GM18907 (cell line): ENCODE measurements around the gene NISCH.

Source experiments
- ATAC-seq: cut with Tn5 transposase; IDR thresholded peaks from one replicate; pipeline ENCODE4 v1.9.1; 2021; ENCODE audit warnings: mild to moderate bottlenecking, moderate library complexity; ENCODE audit not compliant: unreplicated experiment

The NISCH gene

DNA sequence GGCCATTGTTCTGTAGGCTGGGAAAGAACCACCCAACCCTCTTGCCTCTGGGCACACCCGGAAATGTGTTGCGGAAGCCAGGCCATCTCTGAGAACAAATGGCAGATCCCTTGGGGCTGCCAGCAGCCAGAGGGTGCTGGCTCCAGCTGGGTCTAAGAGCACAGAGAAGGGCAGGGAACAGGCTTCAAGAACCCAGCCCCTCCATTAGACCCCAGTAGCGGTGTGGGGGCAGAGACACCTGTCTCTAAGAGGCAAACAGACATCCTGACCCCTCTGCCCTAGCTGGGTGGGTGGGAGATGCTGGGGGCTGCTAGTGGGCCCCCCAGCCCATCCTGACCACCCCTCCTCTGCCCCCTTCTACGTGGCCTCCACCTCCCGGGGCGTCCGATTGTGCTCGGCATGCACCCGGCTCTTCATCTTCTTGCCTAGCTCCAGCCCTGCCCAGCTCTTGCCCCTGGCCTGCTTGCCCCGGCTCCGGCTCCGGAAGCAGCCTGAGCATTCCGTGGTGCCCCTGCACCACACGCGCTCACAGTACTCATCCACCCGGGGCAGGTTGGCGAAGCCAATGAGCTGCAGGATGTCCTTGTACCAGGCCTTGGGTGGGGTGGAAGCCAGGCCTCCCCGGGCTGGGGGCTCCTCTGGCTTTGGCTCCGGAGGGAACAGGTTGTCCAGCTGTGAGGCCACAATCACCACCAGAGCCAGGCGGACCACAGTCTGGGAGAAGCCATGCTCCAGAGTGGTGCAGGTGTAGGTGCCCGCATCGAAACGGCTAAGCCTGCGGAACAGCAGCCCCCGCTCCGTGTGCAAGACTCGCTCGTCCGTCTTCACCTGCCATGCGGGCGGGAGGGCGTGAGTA is 19.9 kb upstream of the NISCH start:
- ATAC-seq = no peak

GRCh38 chr3:52436500-52437149 is 18.8 kb upstream of the NISCH start:
- ATAC-seq = no peak

DNA sequence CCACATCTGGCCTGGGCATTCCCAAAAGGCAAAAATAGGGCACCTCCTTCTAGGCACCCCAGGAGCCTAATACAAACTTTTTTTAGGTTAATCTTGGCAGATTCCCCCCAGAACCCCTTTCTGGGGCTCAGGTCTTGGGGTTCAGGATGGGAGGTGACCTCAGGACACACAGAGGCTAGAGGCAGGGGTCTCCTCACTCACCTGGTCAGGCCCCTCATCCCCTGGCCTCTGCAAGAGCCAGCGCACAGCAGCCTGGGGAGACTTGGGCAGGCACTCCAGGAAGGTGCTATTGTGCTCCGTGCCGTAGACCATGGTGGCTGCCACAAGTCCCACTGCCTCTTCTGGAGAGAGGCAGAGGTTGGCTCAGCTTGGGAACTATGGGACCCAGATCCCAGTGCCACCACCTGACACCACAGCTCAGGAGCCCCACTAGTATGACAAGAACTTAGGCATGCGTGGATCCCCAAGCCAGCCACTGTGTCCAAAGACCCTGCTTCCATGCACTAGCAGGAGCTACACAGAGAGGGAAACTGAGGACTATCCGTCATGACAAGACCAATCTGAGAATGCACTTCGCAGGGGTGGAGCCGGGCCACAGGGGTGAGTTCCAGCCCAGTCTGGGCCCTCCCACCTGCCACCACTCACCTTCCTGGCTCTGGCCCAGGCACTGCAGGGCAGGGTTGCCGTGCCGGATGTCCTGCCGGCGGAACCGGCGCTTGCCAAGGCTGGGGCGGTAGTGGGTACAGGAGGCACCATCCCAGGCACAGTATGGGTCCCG is 17.9 kb upstream of the NISCH start:
- ATAC-seq = no peak

DNA sequence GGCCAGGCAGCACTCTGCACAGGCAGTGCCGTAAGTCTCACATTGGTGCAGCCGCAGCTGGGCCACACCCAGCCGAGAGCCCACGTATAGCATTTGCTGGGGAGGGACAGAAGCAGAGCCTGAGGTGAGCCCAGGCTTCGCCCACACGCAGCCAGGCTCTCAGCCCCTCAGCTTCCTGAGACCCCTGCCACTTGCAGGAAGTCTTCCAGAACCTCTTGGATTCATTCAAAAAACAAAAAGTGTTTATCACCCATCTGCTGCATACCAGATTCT is 17.4 kb upstream of the NISCH start:
- no peak for ATAC-seq

GRCh38 chr3:52438579-52439425 is 16.6 kb upstream of the NISCH start:
- no peak for ATAC-seq

DNA sequence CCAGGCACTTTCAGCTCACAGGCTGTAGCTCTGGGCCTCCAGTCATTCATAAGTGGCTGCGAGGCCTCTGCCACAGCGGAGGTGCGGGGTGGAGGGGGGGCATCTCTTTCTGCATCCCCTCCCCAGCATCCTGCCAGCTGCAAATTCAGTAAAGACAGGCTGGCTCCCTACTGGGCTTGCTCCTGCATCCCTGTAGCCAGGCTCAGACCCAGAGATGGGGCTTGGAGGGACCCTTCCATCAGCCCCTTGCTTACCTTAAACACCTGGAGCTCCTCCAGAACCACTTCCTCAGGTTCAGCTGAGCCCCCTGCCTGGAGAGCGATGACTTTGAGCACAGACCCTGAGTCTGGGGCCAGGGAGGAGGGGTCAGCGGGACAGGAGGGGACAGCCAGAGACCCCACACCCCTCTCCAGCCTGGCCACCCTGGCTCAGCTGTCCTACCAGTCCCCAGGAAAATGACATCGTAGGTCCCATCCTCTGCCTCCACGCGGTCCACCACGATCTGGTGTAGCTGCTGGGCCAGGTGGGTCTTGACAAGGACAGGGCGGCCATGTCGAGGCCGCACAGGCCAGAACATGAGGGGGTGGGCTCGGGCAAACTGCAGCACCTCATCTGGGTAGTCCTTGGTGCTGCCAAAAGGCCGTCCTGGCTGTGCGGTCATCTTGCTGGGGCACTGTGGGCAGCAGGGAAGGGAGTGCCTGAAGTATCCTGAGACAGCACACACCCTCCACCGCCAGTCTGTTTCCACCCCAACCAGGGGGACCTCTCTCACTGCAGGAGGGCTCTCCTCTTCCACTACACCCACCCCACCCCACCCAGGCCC is 15.8 kb upstream of the NISCH start:
- ATAC-seq = no peak

- ATAC-seq = no peak
Observed at GRCh38 chr3:52440249-52440551, 15.2 kb upstream of the NISCH start.

DNA sequence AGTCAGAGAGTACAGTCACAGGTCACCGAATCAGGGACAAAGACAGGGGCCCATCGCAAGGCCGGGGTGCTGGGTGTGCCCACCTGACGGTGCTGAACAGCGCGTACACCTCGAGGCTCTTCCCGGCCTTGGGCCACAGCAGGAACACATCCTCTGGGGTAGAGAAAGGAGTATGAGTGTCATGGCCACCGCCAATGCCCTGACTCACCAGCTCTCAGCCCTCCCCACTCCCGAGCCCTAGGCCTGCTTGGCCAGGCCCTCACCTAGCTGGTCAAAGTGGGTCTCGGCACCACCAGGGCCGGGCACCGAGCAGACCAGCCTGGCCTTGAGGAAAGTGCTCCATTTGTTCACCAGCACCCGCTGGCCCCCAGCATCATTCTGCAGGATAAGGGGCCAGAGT is 14.7 kb upstream of the NISCH start:
- ATAC-seq = no peak

DNA sequence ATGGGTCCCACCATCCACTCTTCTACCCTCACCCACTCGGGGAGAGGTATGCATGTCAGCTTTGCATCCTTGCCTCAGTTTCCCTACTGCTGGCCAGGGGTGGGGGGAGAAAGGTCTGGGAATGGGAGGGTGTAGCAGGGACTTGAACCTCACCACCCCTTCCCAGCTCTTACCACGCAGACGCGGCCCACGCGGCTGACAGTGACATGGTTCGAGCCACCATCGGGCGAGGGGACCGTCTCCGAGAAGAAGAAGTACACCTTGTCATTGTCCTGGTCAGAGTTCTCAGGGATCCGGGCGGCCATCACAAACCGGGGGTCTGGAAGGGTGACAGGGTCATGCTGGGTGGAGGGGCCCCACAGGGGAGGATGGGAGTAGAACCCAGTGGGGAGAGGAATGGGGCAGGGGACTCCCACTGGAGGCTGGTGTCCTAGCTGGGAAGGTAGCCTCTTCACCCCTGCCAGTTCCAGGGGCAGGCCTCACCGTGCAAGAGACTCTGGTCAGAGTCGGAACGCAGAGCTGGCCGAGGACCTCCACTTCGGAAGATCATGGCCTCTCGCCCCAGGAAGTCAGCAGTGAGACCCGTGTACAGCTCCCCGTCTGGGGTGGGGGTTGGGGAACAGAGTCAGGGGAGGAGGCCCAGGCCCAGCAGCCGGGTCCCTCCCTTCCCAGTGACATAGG is 14.2 kb upstream of the NISCH start:
- ATAC-seq = no peak

GRCh38 chr3:52441772-52442332 is 13.6 kb upstream of the NISCH start:
- ATAC-seq = no peak

- no peak for ATAC-seq
Observed at GRCh38 chr3:52442409-52443267, 12.8 kb upstream of the NISCH start.

DNA sequence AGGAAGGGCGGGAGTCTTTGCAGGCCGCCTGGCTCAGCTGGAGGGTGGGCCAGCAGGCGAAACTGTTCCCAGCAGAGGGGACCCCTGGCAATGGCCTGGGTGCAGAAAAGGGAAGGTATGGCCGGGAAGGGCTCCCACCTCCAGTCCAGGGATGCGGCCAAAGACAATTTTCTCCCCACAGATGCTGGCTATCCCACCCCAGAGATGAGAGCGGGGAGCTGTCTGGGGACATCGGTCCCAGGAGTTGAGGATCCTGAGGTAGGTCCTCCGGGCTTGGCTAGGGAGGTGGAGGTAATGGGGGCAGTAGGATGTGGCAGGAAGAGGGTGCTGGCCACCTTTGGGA is 12.2 kb upstream of the NISCH start:
- ATAC-seq = no peak

- ATAC-seq = no peak
Observed at GRCh38 chr3:52443791-52444687, 11.4 kb upstream of the NISCH start.

DNA sequence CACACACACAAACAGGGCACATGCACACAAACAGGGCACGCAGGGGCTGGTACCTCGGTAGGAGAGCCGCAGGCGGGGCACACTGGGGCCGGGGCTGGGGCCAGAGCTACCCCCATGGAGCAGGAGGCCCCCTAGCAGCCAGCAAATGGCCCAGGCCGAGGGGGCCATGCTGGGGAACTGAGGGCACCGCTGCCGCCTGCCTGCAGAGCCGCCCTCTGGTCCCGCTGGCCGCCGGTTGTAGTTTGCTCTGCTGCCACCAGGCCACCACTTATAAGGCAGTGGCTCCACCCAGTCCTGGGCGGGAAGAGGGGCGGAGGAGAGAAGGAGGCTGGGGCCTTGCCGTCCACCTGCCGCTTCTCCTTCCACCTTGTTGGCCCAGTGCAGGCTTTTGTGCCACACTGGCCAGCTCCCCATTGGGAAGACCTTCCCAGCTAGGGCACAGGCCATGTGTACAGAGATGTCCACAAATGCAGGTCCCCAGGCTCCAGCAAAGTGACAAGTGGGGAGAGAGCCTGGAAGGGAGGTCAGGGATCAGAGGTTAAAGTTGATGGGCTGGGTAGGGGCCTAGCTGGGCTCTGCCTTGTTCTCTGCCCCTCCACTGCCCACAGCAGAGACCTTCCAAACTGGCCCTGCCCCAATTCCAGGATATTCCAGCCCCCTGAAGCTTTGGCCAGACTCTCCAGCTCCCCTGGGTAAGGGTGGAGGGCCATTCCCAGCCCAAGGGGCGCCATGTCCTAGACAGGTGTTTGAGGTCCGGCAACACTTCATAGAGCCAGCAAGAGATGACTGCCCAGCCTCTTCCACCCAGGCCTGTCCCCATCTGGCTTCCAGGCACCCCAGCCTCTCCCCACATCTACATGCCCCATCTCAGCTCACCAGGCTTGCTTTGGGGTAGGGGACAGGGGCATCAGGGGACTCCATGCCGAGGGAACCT is 10.3 kb upstream of the NISCH start, which contains the start of gene SEMA3G:
Gene SEMA3G, minus strand, starts transcription at position 244 of the 934 bp plus-strand sequence. Its CDS starts 76 bp downstream, at position 168.
- peak; percentile 81 for ATAC-seq

- no peak for ATAC-seq
Observed at GRCh38 chr3:52446042-52446441, 9.4 kb upstream of the NISCH start.
